Jurkat, Clone E6-1 (cell line): Measurements from ENCODE around the gene AFM.

Experiments
- DNase-seq: peaks from one replicate; pipeline ENCODE4 v3.0.0-alpha.2; 2011; ENCODE audit warnings: low read depth, low spot score
- H3K4me3 ChIP-seq: 2 replicates; pipeline ENCODE4 v1.5.1; 2011; ENCODE audit warnings: mild to moderate bottlenecking, low read length, control low read depth, moderate library complexity

The AFM gene

DNA sequence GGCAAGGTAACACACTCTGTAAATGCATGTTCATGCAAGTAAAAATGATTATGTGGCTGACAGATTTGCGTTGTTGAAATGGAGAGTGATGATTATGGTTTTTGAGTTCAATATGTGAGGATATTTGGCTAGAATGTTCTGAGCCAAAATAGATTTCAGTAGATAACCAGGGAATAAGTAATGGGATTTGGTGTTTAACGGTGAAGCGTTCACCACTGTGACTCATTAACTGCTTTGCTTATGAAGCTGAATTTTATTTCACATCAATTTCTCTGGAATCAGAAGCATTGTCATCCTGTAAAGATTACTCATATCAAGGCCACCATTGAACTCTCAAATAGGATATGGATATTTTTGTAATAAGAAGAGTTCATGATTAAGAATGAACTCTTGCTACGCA, 33.9 kb upstream of the AFM start:
- DNase-seq, result no peak
- no peak overlapping the region for H3K4me3 ChIP-seq

GRCh38 chr4:73448448-73449203, 32.9 kb upstream of the AFM start:
- DNase-seq, result no peak
- H3K4me3 ChIP-seq, result no peak overlapping the region

DNA sequence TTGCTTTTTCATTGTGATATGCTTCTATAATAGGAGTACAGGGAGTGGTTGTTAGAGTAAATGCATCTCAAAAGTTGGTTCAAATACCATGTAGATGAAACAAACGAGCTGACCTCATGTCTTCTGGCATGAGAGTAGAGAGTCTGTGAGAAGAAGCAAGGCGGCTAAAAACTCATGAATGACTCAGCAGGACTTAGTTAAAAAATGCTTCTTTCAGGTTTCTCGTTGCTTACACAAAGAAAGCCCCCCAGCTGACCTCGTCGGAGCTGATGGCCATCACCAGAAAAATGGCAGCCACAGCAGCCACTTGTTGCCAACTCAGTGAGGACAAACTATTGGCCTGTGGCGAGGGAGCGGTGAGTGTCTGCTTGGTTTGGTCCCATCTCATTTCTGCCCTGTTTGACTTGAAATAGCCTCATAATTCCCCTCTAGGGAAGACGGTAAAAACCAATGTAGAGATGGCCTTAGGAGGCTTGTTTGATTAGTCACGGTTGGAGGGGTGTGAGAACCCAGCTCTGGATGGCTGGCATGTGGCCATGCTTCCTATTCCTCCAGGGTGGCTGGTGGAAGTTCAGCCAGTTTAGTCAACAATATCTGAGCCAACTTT, 31.0 kb upstream of the AFM start:
- no peak overlapping the region for H3K4me3 ChIP-seq
- no peak for DNase-seq

- H3K4me3 ChIP-seq, result no peak overlapping the region
- DNase-seq, result no peak
Measured at GRCh38 chr4:73451404-73451803, 30.1 kb upstream of the AFM start.

GRCh38 chr4:73451981-73452747, 29.4 kb upstream of the AFM start:
- no peak for DNase-seq
- no peak overlapping the region for H3K4me3 ChIP-seq

- no peak for DNase-seq
- no peak overlapping the region for H3K4me3 ChIP-seq
Measured at GRCh38 chr4:73452953-73453700, 28.4 kb upstream of the AFM start.

GRCh38 chr4:73453701-73454005, 27.9 kb upstream of the AFM start:
- no peak for DNase-seq
- no peak overlapping the region for H3K4me3 ChIP-seq

DNA sequence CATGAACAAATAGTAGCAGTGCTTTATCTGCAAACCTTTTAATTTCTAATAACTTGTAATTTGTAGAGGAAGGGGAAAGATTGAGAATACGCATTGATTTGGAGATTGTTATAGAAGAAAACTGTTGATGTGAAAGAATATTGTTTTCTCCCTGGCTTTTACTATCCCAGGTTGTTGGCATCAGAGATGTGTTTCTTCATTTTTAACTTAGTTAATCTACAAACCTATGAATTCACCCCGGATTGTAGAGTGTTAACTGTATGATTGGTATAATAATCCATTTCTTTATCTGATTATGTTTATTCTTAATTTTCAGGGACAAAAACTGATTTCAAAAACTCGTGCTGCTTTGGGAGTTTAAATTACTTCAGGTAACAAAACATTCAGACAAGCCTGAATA, 26.6 kb upstream of the AFM start:
- DNase-seq, result no peak
- no peak overlapping the region for H3K4me3 ChIP-seq

GRCh38 chr4:73456177-73457022, 25.1 kb upstream of the AFM start:
- no peak overlapping the region for H3K4me3 ChIP-seq
- DNase-seq, result no peak

DNA sequence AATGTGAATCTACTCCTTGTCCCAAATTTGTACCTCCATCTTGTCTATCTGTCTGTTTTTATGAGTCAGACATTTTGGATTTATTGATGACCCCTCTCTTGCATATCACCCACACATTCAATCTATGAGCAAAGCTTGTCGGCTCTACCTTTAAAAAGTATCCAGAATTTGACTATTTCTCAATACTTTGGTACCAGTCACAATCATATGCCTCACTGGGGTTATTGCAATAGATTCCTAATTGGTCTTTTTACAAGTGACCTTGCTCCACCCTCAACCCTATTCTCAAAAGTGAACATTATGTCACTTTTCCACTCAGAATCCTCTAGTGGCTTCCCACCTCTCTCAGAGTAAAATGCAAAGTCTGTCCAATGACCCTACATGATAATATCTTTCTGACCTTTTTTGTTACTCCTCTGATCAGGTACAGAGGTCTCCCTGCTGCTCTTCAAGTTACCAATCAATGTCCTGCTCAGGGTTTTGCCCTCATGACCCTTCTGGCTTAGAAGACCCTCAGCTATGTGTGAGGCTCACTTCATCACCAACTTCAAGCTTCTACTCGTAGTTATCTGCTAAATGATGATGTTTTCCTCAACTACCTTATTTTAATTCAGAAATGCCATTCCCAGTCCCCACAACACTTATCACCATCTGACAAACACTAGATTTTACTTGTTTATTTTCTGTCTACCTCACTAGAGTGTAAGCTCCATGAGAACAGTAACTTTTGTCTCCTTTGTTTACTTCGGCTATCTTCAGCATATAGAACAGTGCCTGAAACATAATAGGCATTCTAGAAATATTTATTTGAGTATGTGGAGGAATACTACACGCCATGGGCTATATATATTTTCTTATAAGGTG, 23.1 kb upstream of the AFM start:
- DNase-seq, result no peak

DNA sequence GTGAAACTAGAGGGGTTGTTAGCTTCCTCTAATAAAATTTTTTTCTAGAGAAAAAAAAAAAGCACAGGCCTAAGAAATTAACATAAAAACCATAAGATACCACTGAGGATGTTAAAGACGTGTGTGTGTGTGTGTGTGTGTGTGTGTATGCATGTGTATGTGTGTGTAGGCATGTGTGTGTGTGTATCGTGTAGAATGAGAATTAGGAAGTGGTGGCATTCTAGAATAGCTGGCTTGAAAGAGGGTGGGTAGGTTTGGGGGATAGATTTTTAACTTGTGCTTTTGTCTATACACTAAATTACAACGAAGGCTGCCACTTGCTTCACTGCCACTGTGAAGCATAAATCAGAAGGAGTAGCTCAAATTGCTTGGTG, 22.5 kb upstream of the AFM start:
- no peak overlapping the region for H3K4me3 ChIP-seq
- DNase-seq, result no peak

More for the DNA sequence above, 23.1 kb upstream of the AFM start:
- no peak overlapping the region for H3K4me3 ChIP-seq

GRCh38 chr4:73460913-73461522, 20.5 kb upstream of the AFM start:
- no peak for DNase-seq
- no peak overlapping the region for H3K4me3 ChIP-seq

GRCh38 chr4:73468170-73468569, 13.4 kb upstream of the AFM start:
- H3K4me3 ChIP-seq, result no peak overlapping the region

GRCh38 chr4:73470728-73471127, 10.8 kb upstream of the AFM start:
- H3K4me3 ChIP-seq, result no peak overlapping the region
- DNase-seq, result no peak

More at GRCh38 chr4:73468170-73468569, 13.4 kb upstream of the AFM start:
- no peak for DNase-seq

DNA sequence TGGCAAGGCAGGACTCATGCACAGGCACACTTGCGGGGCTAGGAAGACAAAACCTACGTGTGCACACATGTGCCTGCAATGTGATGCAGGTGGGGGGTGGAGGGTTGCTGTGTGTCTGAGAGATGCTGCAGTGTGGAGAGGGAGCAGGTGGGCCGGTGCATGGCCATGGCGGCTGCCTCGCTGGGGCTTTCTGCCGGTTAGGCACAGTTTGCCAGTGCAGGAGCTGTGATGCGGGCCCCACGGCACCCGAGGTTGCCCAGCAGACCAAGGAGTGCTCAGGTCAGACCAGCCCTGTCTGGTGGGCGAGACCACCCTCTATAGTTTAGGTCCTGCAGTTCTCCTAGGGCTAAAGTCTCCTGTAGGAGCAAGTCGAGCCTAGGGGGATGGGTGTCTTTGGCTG, 4.4 kb upstream of the AFM start:
- no peak overlapping the region for H3K4me3 ChIP-seq
- DNase-seq, result no peak

- H3K4me3 ChIP-seq, result no peak overlapping the region
- no peak for DNase-seq
Measured at GRCh38 chr4:73479323-73479722, 2.2 kb upstream of the AFM start.

DNA sequence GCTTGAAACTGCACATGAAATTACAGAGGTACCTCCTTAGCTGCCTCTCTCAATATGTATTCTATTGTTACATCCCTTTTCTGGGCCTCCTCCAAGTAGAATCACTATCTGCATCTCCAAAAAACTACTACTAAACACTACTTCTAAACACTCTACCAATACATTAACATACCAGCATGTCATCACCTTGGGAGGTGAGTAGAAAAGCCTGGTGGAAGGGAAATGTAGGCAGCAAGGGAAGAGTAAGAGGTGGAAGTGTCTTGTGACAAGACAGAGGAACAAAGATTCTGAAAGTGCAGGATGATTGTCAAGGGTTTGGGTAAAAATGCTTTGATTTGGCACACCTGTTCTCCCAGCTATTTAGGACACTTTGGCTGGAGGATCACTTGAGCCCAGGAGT, 3.5 kb downstream of the AFM start:
- DNase-seq, result no peak
- H3K4me3 ChIP-seq, result no peak overlapping the region

- DNase-seq, result no peak
- no peak overlapping the region for H3K4me3 ChIP-seq
Measured at GRCh38 chr4:73485596-73485995, 4.1 kb downstream of the AFM start.
